ENCODE measurements around the gene NETO1. TPM values are rescaled to one million over a fixed set of nuclear protein-coding genes. Genes with fewer than 3 reads are reported as not detected.

The NETO1 gene
- total and polyA plus RNA-seq, 2 of the 4 experiments (the other 2 are of a cell fraction): 0.29 to 0.36 TPM

DNA sequence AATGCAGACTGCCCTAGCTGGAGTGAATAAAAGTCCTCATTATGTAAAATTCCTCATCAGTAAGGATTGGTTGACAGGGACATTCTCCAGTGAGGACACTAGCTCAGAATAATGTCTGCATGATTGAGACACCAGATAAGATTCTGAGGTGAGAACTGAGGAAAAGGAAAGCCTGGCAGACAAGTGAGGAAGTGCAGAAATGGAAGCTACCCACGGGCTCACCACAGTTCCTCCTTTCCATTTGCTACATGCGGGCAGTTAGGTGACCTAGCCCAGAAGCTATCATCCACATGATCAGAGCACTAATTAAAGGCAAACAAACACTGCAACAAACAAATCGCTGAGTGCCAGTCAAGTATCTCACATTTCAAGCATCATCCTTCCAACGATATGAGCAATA, 27.7 kb downstream of the NETO1 start:
- dilution Hi-C loops (cut with HindIII; ENCODE audit: low sequenced_read_pairs, unreplicated experiment) (no loop called here), intact Hi-C loops (cut with micrococcal nuclease) (no loop called here), in situ Hi-C loops (cut with MboI; ENCODE audit: low sequenced_read_pairs) (no loop called here)
- no peak overlapping the region for H2AK9ac ChIP-seq (replicated peaks; ENCODE audit: low read depth, low read length, poor library complexity)
- no peak for DNase-seq
- H4K5ac ChIP-seq (ENCODE audit: low read depth, low read length): no peak overlapping the region
- H3K56ac ChIP-seq (ENCODE audit: extremely low read depth, insufficient read depth, low read length): no peak overlapping the region
- no peaks in the 10 kb centered on the region for H3K79me1 ChIP-seq (ENCODE audit: low read depth in 1 of 2, low read length in 2 of 2)
- peaks cover 4% of the 10 kb centered on the region; the same call in 1 of the 2 replicates for H3K9me3 ChIP-seq (ENCODE audit: control insufficient read depth, insufficient read depth, low read length)
- no peak overlapping the region for H3K4me3 ChIP-seq (ENCODE audit: insufficient read depth, low read depth, low read length)
- H3K4me2 ChIP-seq (ENCODE audit: low read depth, low read length): no peak overlapping the region
- no CpG with 5 or more reads among the region's 4 CpGs for WGBS, 2 experiments (ENCODE audit: extremely low coverage in 2 of 2, insufficient read length in 1 of 2)
- POLR2A ChIA-PET (ENCODE audit: unreplicated experiment): no interaction called here
- H2BK5ac ChIP-seq (ENCODE audit: low read depth, low read length, poor library complexity, severe bottlenecking): no peak overlapping the region
- no peak overlapping the region for H3K4ac ChIP-seq (ENCODE audit: low read depth, low read length)
- BruUV-seq (replicated peaks): no TSS peak
- no peaks in the 10 kb centered on the region for H4K20me1 ChIP-seq (ENCODE audit: insufficient read depth, low read length)
- no peak overlapping the region for H2AK5ac ChIP-seq (ENCODE audit: low read depth, low read length)
- H3K27ac ChIP-seq (ENCODE audit: insufficient read depth, low read length): no peak overlapping the region
- no peak overlapping the region for H3K18ac ChIP-seq (ENCODE audit: low read depth, low read length)
- H4K91ac ChIP-seq (ENCODE audit: insufficient read depth, low read depth, low read length): no peak overlapping the region
- TF ChIP-seq POLR2A (IDR thresholded peaks at IDR 0.05; ENCODE audit: low read depth, low read length) (no peak), RFX5 (IDR thresholded peaks at IDR 0.05; ENCODE audit: low read depth, low read length) (no peak), CEBPB (IDR thresholded peaks at IDR 0.05; ENCODE audit: low read depth, low read length) (no peak), MXI1 (IDR thresholded peaks at IDR 0.05; ENCODE audit: borderline replicate concordance, low read depth, low read length) (no peak), MAFK (IDR thresholded peaks at IDR 0.05; ENCODE audit: low read depth, low read length) (no peak)
- TF ChIP-seq, protein P1, sequence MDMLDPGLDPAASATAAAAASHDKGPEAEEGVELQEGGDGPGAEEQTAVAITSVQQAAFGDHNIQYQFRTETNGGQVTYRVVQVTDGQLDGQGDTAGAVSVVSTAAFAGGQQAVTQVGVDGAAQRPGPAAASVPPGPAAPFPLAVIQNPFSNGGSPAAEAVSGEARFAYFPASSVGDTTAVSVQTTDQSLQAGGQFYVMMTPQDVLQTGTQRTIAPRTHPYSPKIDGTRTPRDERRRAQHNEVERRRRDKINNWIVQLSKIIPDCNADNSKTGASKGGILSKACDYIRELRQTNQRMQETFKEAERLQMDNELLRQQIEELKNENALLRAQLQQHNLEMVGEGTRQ (IDR thresholded peaks at IDR 0.05; ENCODE audit: low read depth, low read length): no peak
- H2BK20ac ChIP-seq (ENCODE audit: low read depth, low read length): no peak overlapping the region
- H2AFZ ChIP-seq (replicated peaks; ENCODE audit: low read length, poor library complexity): no peak overlapping the region
- CTCF ChIA-PET: no interaction called here
- no peak for ATAC-seq (ENCODE audit: low read depth)
- no peak overlapping the region for H3K9ac ChIP-seq (ENCODE audit: low read depth, low read length)
- H3K4me1 ChIP-seq (ENCODE audit: control insufficient read depth, insufficient read depth, low read length): no peaks in the 10 kb centered on the region
- H3K9me1 ChIP-seq (ENCODE audit: insufficient read depth, low read length): no peaks in the 10 kb centered on the region
- no peak overlapping the region for H4K8ac ChIP-seq (ENCODE audit: low read depth in 2 of 2, low read length in 2 of 2)
- H3K23ac ChIP-seq (ENCODE audit: low read depth, low read length): no peak overlapping the region
- no peak overlapping the region for H2BK120ac ChIP-seq (ENCODE audit: low read depth, low read length)
- H2BK15ac ChIP-seq (ENCODE audit: low read depth, low read length): no peak overlapping the region
- no peaks in the 10 kb centered on the region for H3K36me3 ChIP-seq (ENCODE audit: control insufficient read depth, insufficient read depth, low read length)
- H3K14ac ChIP-seq (replicated peaks; ENCODE audit: low read depth, low read length): no peak overlapping the region
- H3K27me3 ChIP-seq (ENCODE audit: control insufficient read depth, insufficient read depth, low read length): no peaks in the 10 kb centered on the region
